NCI-H1048 (cell line): ENCODE measurements around the gene PIP4K2C.
"Not testable (repeated sequence)": the region's sequence is repeated elsewhere in the genome, so short reads cannot be mapped to it uniquely, and the experiment has no call there.

Experiments
- DNase-seq: peaks from one replicate; lab custom pipeline; 2025; lab: John Stamatoyannopoulos, UW

PIP4K2C gene

GRCh38 chr12:57585156-57585555, 5.8 kb upstream of the PIP4K2C start:
- DNase-seq: no peak

- DNase-seq: no peak
Observed at GRCh38 chr12:57586128-57586527, 4.9 kb upstream of the PIP4K2C start.

GRCh38 chr12:57586832-57587429, 4.1 kb upstream of the PIP4K2C start:
- no peak for DNase-seq

GRCh38 chr12:57588951-57589610, 1.9 kb upstream of the PIP4K2C start:
- DNase-seq: not testable (repeated sequence)

- DNase-seq: no peak
Observed at GRCh38 chr12:57590479-57590863, 521 bp upstream of the PIP4K2C start.

GRCh38 chr12:57591782-57592325, 862 bp downstream of the PIP4K2C start:
- DNase-seq: no peak

GRCh38 chr12:57592551-57593165, 1.7 kb downstream of the PIP4K2C start:
- DNase-seq: no peak

GRCh38 chr12:57593187-57593586, 2.2 kb downstream of the PIP4K2C start:
- no peak for DNase-seq

- no peak for DNase-seq
Observed at GRCh38 chr12:57600395-57600794, 9.4 kb downstream of the PIP4K2C start.

- no peak for DNase-seq
Observed at GRCh38 chr12:57602544-57602943, 11.6 kb downstream of the PIP4K2C start.

GRCh38 chr12:57603324-57603723, 12.3 kb downstream of the PIP4K2C start:
- no peak for DNase-seq

- no peak for DNase-seq
Observed at GRCh38 chr12:57603815-57604453, 12.9 kb downstream of the PIP4K2C start.

GRCh38 chr12:57604454-57604991, 13.5 kb downstream of the PIP4K2C start, which contains the start of gene DTX3:
TSS of gene DTX3 (plus strand) at chr12:57604824. CDS start at chr12:57606518, 1,694 bp downstream.
- no peak for DNase-seq

- DNase-seq: no peak
Observed at GRCh38 chr12:57604992-57605810, 14.2 kb downstream of the PIP4K2C start.

GRCh38 chr12:57605811-57606311, 14.9 kb downstream of the PIP4K2C start:
- DNase-seq: no peak

- no peak for DNase-seq
Observed at GRCh38 chr12:57606399-57606798, 15.4 kb downstream of the PIP4K2C start.

GRCh38 chr12:57606821-57607220, 15.8 kb downstream of the PIP4K2C start:
- DNase-seq: no peak

GRCh38 chr12:57607958-57608663, 17.1 kb downstream of the PIP4K2C start:
- no peak for DNase-seq

- no peak for DNase-seq
Observed at GRCh38 chr12:57609101-57609780, 18.2 kb downstream of the PIP4K2C start.
